Measurements from ENCODE around the gene C3orf80.

The C3orf80 gene

DNA sequence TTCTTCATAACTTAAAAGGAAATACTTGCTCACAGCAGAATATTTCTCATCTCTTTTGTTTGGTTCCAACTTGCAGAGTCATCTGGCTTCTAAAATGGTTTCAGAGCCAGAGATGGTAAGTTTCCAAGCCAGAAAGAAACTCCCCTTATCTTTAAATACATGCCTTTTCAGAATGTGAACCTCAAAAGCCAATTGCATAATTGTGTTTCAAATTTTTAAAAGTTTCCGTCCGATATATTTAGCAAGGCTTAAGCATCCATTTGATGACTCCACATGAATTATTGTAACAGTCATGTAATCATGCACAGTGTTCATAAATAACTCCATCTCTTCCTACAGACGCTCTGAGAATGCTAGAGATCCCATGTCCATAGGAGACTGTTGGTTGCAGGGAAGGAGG lies 40.6 kb upstream of the C3orf80 start:
- DNase-seq (ENCODE audit: low read depth), result no peak
- no peak overlapping the region for H3K4me3 ChIP-seq (ENCODE audit: low read depth, low read length)
- TF ChIP-seq CTCF (IDR thresholded peaks at IDR 0.05; ENCODE audit: control insufficient read depth, extremely low read depth, insufficient read depth), result no peak

DNA sequence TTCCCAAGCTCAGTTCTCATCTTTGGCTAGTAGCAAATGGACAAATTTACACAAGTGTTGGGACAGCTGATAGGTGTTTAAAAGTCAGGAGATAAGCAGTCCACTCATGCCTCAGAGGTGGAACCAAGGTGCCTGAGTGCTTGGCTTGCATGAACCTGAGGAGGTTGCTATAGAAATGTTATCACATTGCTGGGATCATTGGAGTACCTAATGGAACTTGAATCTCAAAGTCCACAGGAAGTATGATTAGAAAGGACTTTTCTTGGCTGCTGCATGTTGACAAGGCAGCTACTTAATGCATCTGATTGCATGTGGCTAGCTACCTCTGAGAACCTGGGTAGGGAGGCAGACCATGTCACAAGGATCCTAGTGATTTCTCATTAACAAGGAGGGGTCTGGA lies 39.5 kb upstream of the C3orf80 start:
- DNase-seq (ENCODE audit: low read depth), result no peak
- H3K4me3 ChIP-seq (ENCODE audit: low read depth, low read length), result no peak overlapping the region
- TF ChIP-seq CTCF (IDR thresholded peaks at IDR 0.05; ENCODE audit: control insufficient read depth, extremely low read depth, insufficient read depth), result no peak

DNA sequence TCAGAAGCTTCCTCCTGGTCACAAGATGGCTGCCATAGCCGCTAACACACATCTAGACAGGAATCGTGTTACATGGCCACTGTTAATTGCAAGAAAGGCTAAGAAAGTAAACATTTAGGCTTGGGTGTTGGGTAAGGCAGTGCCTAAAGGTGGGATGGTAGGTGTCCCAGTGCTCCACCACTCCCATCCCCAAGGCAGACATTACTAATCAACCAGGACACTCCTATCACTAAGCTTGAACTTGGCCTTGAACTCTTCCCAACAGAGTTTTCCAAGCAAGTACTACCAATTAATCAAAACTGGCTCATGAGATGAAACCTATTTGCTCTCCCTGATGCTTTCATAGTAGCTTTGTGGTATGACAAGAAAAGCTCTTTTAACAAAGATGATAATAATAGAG lies 37.9 kb upstream of the C3orf80 start:
- H3K4me3 ChIP-seq (ENCODE audit: low read depth, low read length), result no peak overlapping the region
- no peak for DNase-seq (ENCODE audit: low read depth)
- no peak for TF ChIP-seq CTCF (IDR thresholded peaks at IDR 0.05; ENCODE audit: control insufficient read depth, extremely low read depth, insufficient read depth)

- H3K4me3 ChIP-seq (ENCODE audit: low read depth, low read length), result no peak overlapping the region
- no peak for DNase-seq (ENCODE audit: low read depth)
- no peak for TF ChIP-seq CTCF (IDR thresholded peaks at IDR 0.05; ENCODE audit: control insufficient read depth, extremely low read depth, insufficient read depth)
These were observed 32.8 kb upstream of the C3orf80 start for GRCh38 chr3:160192310-160193029.

GRCh38 chr3:160193644-160194192 lies 31.5 kb upstream of the C3orf80 start:
- TF ChIP-seq CTCF (IDR thresholded peaks at IDR 0.05; ENCODE audit: control insufficient read depth, extremely low read depth, insufficient read depth), result no peak
- DNase-seq (ENCODE audit: low read depth), result no peak
- no peak overlapping the region for H3K4me3 ChIP-seq (ENCODE audit: low read depth, low read length)

- no peak for TF ChIP-seq CTCF (IDR thresholded peaks at IDR 0.05; ENCODE audit: control insufficient read depth, extremely low read depth, insufficient read depth)
- H3K4me3 ChIP-seq (ENCODE audit: low read depth, low read length), result no peak overlapping the region
- DNase-seq (ENCODE audit: low read depth), result no peak
These were observed 30.8 kb upstream of the C3orf80 start for GRCh38 chr3:160194438-160194837.

GRCh38 chr3:160195106-160195505 lies 30.1 kb upstream of the C3orf80 start:
- TF ChIP-seq CTCF (IDR thresholded peaks at IDR 0.05; ENCODE audit: control insufficient read depth, extremely low read depth, insufficient read depth), result no peak
- no peak overlapping the region for H3K4me3 ChIP-seq (ENCODE audit: low read depth, low read length)
- no peak for DNase-seq (ENCODE audit: low read depth)

Data from LNCaP clone FGC (cell line).